Stimulated activated CD8-positive, alpha-beta memory T cell treated with anti-CD3 and anti-CD28 coated beads, Interleukin-15, amount 100 ng/mL, for 24 hours (primary cell): ENCODE measurements around the gene MECR.
"Not testable (repeated sequence)": the region's sequence is repeated elsewhere in the genome, so short reads cannot be mapped to it uniquely, and the experiment has no call there.

Experiments
- DNase-seq: peaks from one replicate; pipeline ENCODE4 v3.0.0-alpha.2; 2020; ENCODE audit warnings: low read depth

Gene MECR

DNA sequence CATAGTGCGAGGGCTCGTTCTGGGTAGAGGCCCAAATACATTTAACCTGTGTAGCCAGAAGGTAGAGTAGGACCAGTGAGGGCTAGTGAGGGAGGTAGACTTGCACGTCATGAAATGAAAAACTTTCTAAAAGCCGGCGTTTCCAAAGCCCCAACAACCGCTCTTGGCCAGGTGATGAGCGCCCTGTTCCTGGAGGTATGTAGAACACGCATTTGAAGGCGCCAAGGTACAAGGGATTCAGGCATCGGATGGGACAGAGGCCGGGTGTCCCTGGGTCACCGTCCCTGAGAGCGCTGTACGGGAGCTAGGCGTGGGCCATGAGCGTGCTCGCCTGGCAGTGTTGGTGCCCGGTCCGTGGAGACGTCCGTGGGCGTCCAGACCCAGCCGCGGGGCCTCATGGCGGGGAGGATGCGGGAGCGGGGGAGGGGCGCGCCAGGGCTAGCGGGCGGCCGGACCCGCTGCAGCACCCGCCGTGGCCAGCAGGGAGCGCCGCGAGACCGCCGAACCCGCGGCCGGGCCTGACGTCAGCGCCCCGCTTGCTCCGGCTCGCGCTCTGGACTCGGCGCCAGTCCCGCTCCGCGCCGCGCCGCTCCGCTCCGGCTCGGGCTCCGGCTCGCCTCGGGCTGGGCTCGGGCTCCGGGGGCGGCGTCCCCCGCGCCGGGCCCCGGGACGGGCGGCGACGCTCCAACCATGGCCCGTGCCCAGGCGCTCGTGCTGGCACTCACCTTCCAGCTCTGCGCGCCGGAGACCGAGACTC, 5.4 kb upstream of the MECR start, which contains the start of gene PTPRU:
Gene PTPRU, plus strand, starts transcription at position 568 of the 757 bp plus-strand sequence. Its CDS starts 123 bp downstream, at position 691.
- peak; percentile 83 for DNase-seq

GRCh38 chr1:29234881-29235280, 4.1 kb upstream of the MECR start:
- not testable (repeated sequence) for DNase-seq

DNA sequence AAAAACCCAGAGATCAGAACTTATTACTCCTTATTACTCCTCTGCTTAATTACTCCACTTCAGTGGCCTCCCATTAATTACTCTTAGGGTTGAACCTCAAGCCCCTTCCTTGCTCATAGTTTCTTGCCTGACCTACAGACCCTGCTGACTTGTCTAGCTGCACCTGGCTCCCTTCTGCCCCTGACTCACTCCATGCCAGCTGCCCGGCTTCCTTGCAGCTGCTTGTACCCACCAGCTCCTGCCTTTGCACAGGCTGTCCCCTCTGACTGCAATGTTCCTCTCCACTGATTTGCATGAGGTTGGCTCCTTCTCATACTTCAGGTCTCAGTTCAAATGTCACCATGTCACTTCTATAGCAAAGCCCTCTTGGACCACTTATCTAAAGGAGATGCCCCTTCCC, 3.7 kb upstream of the MECR start:
- DNase-seq: no peak

GRCh38 chr1:29233693-29234092, 3.0 kb upstream of the MECR start:
- DNase-seq: no peak

DNA sequence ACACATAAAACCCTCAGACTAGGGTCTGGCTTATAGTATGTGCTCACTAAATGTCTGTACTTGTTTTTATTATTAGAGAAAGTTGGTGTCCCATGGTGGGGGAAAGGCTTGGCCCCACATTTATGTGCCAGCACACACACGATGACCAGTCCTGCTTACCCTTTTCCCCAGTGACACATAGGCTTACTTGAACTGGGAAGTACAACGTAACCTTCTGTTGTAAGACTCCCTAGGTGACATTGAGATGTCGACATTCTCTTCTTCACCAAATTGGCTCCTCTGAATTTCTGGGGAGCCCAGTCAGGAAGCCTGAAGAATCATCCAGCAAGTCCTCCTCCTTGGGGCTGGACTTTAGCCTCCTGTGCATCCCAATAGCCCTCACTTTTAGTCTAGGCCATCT, 1.7 kb upstream of the MECR start:
- DNase-seq: no peak

GRCh38 chr1:29230204-29230552, 556 bp downstream of the MECR start:
- DNase-seq: no peak

DNA sequence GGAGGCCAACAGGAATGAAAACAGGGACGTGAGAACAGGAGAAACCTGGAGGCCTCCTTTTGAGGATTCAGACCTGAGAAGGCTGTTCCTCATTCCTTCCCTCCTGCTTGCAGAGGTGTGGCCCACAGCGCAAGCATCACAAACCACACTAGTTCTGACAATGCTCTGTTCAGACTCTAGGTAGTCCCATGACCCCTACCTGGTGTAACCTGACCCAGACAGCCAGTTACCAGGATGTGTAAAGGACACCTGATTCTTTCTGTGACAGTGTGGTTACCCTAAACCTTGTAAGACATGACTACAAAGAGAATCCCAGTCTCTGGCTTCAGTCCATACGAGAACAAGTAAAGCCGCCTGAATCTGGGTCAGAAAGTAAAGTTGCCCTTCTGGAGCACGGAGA, 3.2 kb downstream of the MECR start:
- no peak for DNase-seq

DNA sequence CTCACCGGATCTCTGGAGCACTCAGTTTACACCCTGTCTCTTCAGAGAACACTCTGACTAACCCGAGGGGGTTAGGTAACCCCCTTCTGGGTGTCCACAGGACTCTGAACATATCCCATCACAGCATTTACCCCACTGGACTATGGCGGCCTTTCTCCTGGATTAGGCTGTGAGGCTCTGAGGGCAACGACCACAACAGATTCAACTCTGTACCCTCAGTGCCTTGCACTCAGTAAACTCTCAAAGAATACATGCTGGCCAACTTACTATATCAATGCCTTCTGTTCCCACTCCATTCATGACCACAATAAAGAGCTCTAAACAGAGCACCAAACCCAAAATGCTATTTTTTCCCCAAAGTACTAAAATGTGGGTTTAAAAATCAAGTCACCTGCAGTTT, 5.4 kb downstream of the MECR start:
- no peak for DNase-seq

DNA sequence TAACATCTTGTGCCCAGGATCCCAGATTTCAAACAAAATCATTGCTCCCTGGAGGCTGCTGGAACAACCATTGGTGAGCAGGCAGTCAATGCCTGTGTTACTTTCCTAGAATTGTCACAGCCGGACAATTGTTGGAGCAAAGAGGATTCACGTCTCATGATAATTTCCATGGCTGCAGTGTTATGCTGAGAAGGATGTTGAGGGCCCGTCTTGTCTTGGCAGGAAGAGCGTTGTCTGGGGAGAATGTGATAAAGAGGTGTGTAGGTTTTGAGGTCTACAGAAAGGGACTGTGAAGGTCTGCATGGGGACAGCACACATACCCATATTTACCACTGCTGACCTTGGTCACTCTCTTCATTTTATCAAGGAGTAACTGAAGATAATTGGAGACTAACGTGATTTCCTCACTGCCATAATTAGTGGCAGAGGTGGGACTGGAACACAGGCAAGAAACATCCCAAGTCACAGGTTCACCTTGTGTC, 6.3 kb downstream of the MECR start:
- DNase-seq: no peak

- no peak for DNase-seq
Measured at GRCh38 chr1:29223521-29223920, 7.2 kb downstream of the MECR start.

- no peak for DNase-seq
Measured at GRCh38 chr1:29222686-29223085, 8.0 kb downstream of the MECR start.

DNA sequence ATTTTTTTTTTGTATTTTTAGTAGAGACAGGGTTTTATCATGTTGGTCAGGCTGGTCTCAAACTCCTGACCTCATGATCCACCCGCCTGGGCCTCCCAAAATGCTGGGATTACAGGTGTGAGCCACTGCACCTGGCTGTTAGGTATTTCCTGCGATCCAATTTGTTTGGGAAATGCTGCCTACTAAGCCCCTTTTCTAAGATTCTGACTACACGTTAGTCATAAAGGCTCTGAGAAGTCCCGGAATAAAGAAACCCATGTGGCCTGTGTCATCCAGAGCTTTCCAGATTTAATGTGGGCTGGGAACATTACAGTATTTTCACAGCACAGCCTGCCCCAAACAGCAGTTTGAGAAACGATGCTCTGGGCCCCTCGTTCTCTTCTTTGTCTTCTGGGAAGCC, 8.5 kb downstream of the MECR start:
- not testable (repeated sequence) for DNase-seq

DNA sequence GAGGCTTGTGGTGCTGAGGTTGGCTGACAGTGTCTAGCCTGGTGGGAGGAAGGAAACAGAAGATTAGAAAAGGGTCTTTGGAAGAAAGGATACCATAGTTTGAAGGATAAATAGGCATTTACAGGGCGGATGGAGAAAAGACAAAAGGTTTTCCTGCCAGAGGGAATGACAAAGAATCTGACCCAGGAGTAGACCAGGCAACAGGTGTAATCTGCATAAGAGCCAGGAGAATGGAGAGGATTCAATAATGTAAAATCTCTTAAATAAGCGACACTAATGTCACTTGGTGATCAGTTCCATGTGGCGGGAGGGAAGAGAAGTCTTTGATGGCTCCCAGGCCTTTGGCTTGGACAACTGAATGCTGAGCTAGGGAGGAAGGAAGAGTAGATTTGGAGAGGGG, 9.4 kb downstream of the MECR start:
- DNase-seq: no peak

- no peak for DNase-seq
Measured at GRCh38 chr1:29218223-29218622, 12.5 kb downstream of the MECR start.

DNA sequence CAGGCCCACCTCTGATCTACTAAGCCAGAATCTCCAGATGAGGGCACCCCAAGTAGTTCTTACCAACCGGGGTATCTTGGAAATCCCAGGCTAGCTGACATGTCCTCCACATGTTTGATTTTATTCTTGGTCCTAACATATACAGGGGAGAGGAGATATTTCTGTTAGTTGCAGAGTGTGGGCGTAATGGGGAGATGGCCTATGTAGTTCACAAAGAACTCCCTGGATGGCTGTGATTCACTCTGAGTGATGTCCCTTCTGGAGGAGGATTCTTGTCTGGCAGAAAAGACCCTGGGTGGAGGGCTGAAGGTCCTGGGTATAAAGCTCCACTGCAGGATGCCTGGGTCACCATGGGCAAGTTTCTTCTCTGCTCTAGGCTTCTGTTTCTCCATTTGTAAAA, 13.1 kb downstream of the MECR start:
- DNase-seq: no peak

DNA sequence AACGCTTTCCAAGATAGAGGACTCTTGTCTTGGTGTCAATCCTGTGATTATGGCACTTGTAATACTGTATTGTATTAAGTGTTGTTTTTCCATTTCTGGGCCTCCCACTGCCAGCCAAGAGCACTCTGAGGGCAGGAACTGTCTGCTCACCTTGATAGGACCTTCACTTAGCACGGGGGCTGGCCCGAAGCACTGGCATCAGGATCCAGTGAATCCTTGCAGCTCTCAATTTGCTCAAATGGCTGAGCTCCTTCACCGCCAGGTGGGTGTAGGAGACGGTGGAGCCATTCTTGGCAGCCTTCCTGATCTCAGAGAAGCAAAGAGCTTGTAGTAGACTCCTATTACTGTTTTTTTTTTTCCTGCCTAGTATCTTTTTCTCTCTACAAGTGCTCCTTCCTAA, 17.7 kb downstream of the MECR start:
- DNase-seq: no peak

DNA sequence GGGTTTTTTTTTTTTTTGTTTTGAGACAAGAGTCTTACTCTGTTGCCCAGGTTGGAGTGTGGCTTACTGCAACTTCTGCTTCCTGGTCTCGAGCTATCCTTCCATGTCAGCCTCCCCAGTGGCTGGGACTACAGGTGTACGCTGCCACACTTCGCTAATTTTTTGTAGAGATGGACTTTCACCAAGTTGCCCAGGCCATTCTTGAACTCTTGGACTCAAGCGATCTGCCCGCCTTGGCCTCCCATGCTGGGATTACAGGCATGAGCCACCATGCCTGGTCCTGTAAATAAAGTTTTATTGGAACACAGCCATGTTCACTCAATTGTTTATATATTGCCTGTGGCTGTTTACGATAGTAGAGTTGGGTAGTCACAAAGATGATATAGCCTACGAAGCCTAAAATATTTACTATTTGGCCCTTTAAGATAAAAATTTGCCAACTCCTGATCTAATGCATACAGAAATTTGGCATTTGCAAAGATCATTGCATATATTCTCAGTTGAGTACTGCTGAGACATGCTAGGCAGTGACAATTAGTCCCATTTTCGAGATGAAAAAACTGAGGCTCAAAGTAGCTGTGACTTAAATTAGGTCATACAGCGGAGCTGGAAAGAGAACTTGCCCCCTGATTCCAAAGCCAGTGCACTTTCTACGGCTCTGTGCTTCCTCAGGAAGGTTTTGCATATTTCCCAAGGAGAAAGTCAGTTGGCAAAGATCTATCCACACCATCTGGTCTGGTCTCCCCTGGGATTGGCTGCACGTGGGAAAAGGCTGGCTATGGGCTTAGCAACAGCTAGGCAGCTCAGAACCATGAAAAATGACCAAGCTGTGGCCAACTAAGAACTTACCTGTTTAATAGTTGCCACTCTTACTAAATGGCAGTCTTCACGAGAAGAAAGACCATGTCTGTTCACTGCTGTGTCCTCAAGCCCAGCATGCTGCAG, 19.4 kb downstream of the MECR start:
- DNase-seq: no peak

GRCh38 chr1:29210278-29211085, 20.3 kb downstream of the MECR start:
- DNase-seq: no peak

DNA sequence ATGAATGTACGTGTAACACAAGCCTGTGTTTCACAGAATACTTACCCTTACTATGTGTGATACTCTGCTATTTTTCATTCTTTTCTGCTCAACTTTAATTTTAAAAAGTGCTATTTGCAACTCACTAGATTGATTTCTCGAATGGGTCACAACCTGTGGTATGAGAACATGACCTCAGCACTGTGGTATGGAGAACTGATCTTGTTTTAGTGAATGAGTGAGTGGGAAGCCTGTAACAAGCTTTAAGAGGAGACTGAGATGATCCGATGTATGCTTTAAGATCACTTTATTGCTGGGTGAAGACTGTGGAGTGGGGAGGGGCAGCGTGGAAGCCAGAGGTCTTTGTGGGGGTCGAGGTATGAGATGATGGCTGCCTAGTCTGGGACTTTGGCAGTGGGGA, 21.6 kb downstream of the MECR start:
- no peak for DNase-seq

DNA sequence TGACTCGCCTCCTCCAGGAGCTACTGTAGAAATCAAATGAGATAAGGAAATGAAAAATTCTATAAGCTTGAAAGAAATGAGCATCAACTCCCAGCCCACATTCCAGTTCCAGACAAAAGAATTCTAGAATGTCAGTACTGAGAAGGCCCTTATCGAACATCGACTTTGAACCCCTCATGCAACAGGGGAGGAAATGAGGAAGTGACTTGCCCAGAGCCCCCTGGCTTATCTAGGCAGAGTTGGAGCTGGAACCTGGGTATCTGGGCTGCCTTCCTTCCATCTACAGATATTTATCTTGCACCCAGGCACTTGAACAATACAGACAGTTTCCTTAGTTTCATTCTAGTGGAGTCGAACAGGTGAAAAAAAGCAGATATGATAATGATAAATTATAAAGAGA, 22.3 kb downstream of the MECR start:
- DNase-seq: no peak

GRCh38 chr1:29202584-29203340, 28.0 kb downstream of the MECR start:
- peak; percentile 89 for DNase-seq

DNA sequence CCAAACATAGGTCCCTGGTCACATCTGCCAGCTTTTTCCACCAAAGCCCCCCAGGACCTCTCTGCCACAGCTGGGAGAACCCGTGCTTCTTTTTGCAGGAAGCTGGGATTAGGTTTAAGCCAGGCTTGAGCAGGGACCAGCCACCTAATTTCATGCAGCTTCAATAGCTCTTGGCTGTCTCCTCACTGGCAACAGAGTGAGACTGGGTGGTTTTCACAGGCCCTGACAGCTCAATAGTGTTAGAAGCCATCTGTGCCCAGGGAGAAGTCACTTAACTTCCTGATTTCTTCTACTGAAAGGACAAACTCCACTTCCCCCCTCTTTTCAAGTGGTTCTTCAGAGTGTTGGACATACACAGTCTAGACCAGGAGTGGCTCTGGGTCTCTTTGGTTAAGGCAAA, 28.7 kb downstream of the MECR start:
- no peak for DNase-seq
